Anterior cingulate cortex (tissue), 58 donors: ENCODE measurements around the gene XAB2.

Experiments
- DNase-seq, 58 donors: peaks; one replicate each; lab custom pipeline; 2025; lab: John Stamatoyannopoulos, UW

XAB2 gene

DNA sequence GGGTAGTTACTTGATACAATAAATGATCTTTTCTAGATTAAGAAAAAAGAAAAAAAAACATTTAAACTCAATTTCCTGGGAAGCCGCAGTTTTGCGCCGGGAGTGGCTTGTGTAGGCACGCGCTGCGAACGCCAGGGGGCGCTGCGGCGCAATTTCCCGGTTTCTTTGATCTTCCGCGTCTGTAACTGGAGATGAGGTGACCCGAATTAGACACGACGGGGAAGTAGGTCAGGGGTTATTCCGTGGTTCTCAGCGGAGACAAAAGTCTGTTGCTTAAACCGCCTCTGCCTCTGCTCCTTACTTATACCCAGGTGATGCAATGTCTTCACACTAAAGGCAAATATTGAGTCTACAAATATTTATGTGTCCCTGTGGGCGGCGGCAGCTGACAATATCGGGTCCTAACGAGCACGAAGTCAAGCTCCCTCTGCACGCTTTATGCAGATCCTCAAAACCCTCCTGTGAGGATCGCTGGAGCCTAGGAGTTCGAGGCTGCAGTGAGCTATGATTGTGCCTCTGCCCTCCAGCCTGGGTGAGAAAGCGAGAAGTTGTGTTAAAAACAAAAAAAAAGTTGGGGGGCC is 22.8 kb upstream of the XAB2 start:
- peak in 55 of 58 donors; percentile 10 to 85 (median 52) for DNase-seq

DNA sequence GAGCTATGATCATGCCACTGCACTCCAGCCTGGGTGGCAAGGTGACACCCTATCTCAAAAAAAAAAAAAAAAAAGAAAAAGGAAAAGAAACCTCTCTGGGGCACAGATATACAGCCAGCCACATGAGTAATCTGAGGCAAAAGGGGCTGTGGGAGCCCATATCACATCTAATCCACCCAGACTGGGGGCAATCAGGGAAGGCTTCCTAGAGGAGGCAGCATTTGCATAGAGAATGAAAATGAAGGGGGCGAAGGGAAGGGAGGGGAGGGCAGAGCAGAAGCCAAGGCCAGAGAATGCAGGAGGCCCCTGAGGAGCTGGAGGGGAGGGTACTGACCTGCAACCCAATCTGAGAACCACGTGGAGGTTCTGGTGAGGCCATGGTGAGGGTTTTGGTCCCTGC is 20.8 kb upstream of the XAB2 start:
- DNase-seq = no peak

DNA sequence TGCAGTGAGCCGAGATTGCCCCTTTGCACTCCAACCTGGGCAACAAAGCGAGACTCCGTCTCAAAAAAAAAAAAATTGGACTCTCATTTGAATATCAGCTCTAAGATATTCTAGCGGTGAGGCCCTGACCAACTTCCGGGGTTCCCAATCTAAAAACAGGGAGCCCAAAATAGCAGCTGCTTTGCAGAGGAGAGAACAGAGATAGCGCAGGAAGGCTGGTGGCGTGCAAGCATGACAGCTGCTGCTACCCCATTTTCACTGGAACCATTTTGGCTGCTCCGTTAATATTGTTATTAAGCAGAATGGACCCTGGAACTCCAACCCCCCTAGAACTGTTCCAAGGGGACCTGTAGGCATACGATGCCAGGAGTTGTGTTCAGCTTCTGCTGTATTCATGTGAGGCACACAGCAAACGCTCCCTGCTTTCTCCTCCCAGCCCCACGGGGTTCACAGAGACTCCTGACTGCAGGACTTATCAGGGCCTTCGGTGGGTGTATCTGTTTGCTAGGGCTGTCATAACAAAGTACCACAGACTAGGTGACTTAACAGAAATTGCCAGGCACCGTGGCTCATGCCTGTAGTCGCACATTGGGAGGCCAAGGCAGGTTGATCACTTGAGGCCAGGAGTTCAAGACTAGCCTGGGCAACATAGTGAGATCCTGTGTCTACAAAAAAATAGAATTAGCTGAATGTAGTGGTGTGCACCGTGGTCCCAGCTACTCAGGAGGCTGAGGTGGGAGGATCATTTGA is 19.1 kb upstream of the XAB2 start:
- DNase-seq = no peak

DNA sequence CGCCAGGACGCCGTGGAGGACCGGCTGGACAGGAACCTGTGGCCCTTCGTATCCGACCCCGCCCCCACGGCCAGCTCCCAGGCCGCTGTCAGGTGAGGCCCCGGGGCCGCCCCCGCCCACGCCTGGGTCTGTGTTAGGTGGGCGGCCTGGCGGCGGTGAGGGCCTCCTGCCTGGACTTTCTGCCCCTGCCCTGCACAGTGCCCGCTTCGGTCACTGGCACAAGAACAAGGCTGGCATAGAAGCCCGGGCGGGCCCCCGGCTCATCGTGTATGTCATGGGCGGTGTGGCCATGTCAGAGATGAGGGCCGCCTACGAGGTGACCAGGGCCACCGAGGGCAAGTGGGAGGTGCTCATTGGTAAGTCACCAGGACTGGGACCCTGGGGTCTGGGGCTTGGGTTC is 17.8 kb upstream of the XAB2 start:
- no peak for DNase-seq

DNA sequence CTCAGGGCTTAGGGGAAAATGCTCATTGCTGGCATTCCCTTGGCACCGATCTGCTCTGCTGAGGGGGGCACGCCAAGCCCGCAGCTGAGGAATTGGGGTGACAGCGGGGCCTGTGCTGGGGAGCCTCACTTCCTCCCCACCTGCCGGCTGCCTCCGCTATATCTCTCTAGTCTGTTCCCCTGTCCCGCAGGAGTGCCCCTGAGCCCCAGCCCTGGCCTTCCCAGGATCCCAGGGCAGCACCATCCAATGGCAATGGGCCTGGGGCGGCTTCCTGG is 17.0 kb upstream of the XAB2 start:
- DNase-seq = no peak

DNA sequence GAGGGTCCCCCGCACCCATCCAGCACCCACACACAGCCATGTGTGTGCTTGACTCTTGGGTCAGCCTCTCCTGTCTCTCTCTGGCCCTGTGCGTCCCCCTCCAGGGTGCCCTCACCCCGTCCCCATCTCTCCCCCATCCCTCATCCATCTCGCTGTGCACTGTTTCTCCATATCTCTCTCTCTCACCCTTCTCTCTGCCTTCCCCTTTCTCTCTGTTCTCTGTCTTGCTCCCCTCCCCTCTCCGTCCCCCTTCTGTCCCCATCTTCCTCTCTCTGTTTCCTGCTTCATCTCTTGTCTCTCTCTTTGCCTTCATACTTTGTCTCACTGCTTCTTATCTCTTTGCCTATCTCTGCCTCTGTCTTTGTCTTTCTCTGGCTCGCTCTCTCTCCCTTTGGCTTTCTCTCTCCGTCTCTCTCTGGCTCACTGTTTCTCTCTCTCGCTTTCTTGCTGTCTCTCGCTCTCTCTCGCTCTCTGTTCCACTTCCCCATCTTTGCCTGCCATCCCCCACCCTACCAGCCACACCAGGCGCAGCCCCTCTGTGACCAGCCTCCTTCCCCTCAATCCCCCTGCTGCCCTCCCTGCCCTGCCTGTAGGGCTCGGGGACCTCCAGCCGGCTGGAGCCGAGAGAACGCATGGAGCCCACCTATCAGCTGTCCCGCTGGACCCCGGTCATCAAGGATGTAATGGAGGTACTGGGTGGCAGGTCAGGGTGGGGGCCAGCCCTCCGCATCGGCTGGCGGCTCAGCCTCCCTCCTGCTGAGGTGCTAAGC is 16.5 kb upstream of the XAB2 start:
- no peak for DNase-seq

DNA sequence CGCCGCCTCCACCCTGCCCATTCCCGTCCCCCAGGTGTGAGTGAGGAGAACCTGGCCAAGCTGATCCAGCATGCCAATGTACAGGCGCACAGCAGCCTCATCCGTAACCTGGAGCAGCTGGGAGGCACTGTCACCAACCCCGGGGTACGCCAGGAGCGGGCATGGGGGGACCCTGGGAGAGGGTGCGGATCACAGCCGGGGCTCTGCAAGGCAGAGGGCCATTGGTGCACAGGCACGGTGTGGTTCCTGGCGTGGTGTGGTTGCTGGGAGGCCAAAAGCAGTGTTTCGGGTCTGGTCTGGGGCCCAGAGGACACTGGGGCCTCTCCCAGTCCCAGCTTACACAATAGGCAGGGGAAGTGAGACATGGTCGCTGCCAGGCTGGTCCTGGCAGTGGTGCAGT is 15.8 kb upstream of the XAB2 start:
- DNase-seq = no peak

DNA sequence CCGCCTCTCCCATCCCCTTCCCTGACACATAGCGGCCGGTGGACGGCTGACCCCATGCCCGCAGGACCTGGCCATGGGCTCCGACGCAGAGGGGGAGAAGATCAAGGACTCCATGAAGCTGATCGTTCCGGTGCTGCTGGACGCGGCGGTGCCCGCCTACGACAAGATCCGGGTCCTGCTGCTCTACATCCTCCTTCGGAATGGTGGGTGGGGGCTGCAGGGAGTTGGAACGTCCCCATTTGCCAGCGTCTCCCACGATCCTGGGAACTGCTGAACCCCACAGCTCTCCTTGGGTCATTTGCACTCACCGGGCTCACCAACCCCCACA is 15.2 kb upstream of the XAB2 start:
- no peak for DNase-seq

DNA sequence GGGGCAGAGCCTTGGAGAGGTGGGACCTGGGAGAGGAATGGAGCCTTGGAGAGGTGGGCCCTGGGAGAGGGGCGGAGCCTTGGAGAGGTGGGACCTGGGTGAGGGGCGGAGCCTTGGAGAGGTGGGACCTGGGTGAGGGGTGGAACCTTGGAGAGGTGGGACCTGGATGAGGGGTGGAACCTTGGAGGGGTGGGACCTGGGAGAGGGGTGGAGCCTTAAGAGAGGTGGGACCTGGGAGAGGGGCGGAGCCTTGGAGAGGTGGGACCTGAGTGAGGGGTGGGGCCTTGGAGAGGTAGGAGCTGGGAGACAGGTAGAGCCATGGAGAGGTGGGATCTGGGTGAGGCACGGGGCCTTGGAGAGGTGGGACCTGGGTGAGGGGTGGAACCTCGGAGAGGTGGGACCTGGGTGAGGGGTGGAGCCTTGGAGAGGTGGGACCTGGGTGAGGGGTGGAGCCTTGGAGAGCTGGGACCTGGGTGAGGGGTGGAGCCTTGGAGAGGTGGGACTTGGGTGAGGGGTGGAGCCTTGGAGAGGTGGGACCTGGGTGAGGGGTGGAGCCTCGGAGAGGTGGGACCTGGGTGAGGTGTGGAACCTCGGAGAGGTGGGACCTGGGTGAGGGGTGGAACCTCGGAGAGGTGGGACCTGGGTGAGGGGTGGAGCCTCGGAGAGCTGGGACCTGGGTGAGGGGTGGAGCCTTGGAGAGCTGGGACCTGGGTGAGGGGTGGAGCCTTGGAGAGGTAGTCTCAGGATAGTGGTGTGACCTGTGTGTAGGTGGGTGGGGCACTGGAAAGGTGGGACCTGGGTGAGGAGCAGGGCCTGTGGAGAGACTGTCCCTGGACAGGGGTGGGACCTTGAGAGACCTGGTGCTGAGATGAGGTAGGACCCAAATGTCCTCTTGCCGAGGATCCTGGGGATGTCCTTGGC is 14.5 kb upstream of the XAB2 start:
- DNase-seq = peak in 1 of 58 donors; percentile 11

DNA sequence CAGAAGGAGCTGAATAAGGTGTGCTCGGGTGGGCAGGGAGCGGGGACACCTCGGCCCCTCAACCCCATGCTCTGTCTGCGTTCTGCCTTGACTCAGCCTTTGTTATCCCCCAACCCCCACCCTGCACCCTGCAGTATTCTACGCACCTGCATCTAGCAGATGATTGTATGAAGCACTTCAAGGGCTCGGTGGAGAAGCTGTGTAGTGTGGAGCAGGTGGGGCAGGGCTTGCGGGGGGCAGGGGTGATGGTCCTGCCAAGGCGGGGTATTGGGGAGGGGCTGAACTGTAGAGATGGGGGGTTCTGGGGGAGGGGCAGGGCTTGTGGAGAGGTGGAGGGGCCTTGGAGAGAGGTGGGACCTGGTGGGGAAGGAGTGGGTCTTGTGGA is 13.7 kb upstream of the XAB2 start:
- DNase-seq = no peak

DNA sequence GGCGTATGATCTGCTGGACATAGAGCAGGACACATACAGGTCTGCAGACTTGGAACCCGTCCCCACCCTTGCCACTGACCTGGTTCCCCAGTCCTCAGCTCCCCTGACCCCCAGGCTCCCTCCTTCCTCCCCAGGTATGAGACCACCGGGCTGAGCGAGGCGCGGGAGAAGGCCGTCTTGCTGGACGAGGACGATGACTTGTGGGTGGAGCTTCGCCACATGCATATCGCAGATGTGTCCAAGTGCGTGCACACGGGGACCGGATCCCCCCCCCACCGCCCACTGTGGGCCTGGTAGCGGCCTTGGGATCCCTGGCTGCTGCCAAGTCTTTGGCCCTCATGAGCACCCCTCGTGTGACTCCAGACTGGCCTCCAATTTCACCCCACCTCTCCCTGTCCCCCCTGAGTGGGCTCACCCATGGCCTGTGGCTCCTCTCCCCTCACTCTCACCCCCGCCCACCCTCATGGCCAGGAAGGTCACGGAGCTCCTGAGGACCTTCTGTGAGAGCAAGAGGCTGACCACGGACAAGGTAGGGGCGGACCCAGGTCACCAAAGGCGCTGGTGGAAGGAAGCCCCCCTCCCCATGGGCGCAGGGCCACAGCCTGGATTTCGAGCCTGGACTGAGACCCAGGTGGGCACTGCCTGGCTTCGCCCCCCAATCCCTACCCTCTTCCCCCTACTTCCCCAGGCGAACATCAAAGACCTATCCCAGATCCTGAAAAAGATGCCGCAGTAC is 13.1 kb upstream of the XAB2 start:
- no peak for DNase-seq

DNA sequence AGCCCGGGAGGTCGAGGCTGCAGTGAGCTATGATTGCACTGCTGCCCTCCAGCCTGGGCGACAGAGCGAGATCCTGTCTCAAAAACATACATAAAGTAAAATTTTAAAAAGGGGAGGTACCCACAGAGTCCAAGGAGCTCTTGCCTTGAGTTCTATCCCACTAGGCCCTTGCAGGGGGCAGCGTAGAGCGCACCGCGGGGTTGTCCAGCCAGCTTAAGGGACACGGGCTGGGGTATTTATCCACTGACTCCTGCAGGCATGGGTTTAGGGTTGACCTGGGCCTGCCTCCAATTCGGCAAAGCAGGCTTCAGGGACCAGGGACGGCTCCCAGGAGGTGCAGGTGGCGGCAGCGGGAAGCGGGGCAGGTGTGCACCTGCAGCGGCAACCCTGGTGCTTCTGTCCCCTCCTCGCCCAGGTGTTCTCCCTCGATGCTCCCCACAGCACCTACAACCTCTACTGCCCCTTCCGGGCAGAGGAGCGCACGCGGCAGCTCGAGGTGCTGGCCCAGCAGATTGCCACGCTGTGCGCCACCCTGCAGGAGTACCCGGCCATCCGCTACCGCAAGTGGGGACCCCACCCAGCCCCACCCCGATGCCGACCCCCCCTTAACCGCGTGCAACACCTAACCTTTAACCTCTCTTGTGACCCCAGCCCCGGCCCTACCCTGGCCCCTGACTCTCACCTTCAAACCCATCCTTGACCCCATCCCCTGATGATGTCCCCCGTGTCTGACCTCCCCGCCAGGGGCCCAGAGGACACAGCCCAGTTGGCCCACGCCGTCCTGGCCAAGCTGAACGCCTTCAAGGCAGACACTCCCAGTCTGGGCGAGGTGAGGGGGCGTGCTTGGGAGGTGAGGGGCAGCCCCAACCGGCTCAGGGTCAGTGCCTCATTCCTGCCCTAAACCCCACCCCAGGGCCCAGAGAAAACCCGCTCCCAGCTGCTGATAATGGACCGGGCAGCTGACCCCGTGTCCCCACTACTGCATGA is 12.2 kb upstream of the XAB2 start:
- no peak for DNase-seq

DNA sequence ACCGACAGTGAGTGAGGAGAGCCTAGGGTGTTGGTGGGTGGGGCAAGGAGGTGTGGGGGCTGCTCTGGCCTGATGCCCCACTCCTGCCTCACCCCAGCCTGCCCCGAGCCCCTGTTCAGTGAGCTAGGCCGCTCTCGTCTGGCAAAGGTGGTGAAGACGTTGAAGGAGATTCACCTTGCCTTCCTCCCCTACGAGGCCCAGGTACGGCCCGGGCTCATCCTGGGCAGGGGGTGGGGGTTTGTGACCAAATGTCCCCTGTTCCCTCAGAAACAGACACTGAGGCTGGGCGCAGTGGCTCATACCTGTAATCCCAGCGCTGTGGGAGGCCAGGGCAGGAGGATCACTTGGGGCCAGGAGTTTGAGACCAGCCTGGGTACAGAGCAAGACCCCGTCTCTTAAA is 11.5 kb upstream of the XAB2 start:
- DNase-seq = no peak

DNA sequence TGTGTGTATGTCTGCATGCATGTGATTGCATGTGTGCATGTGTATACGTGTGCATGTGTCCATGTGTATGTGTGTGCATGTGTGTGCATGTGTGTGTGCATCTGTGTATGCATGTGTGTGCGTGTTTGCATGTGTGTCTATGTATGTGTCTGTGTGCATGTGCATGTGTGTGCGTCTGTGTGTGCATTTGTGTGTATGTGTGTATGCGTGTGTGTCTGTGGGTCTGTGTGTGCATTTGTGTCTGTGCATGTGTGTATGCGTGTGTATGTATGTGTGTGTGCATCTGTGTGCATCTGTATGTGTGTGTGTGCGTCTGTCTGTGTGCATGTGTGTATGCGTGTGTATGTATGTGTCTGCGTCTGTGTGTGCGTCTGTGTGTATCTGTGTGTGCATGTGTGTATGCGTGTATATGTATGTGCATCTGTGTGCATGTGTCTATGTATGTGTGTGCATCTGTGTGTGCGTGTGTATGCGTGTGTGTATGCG is 10.6 kb upstream of the XAB2 start:
- no peak for DNase-seq

DNA sequence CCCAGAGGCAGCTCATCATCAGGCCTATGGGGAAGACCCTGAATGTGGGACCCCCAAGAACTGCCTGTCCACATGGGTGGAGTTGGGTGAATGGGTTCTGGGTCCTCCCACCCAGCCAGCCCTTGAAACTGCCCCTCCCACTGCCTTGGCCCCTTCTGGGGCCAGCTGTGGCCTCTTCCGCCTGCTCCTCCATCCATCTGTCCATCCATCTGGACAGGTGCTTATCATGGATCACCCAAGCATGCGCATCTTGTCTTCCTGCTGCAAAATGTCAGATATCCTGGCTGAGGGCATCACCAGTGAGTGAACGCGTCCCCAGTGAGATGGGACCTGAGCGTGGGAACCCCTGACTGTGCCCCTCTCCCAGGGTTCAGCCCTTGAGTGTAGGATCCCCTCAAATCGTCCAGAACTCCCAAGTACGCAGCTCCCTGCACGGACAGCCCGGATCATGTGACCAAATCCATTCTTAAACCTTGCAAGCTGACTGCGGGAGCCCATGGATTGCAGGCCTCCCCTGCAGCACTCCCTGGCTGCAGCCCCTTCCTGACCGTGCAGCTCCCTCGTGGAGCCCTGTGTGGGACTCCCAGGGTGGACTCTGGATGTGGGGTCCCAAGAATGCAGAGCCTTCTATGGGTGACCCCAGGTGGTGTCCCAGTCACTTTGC is 9.6 kb upstream of the XAB2 start:
- no peak for DNase-seq

DNA sequence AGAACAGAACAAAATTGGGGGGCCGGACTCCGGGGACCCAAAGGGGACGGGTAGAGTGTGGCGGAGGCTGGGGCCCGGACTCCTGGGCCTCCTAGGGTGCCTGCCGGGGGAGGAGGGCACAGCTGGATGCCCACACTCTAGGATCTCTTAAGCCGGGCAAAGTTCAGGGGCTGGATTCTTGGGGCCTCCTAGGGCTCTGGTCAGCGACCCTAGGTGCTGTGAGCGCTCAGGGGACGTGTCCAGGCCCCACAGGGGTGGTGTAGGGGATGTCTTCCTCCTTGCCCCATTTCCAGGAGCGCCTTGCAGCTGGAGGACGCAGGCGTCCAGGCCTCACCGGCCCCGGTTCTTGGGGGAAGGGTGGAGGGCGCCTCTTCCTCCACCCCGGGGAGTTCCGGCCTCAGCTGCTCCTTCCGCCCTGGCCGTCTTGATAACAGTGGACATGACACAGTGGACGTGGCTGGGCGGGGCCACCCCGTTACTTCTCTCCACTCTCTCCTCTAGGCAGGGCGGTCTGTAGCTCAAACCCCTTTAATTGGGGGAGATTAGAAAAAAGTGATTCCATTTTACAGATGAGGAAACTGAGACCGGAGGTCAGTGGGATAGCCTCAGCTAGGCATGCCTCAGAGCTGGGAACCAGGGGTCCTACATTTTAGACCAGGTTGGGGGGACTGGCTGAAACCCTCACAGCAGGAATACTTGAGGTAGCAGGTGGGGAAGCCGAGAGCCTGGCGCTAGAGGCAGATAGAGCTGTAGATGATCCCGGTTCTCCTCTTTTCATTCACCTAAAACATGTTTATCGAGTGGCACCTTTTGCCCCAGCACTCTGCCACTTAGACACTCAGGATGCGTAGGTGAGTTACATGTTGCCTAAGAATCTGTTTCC is 8.3 kb upstream of the XAB2 start:
- peak in 2 of 58 donors; percentile 10 for DNase-seq

DNA sequence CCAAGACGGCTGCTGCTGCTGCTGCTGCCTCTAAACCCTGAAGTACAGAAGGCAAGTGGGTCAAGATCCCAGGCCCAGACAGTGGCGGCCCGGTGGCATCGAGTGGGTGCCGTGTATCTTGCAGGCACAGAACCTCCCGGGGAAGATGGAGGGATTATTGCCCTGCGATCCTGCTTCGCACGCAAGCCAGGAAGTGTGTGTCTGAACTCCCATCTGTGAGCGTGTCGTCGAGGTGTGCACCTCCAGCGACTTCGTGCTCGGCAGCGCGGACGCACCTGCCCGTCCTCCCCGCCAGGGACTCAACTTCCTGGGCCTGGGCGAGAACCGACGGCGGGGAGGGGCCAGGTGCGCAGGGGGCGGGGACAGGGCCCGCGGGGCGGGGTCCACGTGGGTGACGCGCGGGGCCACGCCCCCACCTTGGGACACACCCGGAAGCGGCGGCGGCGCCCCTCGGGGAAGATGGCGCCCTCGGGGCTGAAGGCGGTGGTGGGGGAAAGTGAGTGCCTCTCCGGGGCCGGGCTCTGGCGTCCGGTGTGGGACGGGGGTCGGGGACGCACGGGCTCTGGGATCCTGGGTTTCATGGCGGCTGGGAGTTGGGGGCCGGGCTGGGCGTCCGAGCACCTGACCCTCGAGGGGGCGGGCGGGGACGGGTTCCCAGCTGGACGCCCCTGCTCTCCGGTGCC is 7.5 kb upstream of the XAB2 start, which contains the start of gene STXBP2:
TSS of gene STXBP2 (plus strand) at position 420 of the 683 bp plus-strand sequence. CDS start at position 460, 40 bp downstream.
- DNase-seq = peak in 2 of 58 donors; percentile 11 to 30
